ENCODE data around the gene ST6GALNAC5. TPM values are rescaled to one million over a fixed set of nuclear protein-coding genes. Genes with fewer than 3 reads are reported as not detected.
A peak's percentile ranks its signal among the peaks of the same experiment; 100 is the strongest.

ST6GALNAC5 gene
- total RNA-seq, 1 donor from 2014 or later: 30.7 TPM

- H3F3A ChIP-seq (ENCODE audit: low read depth): peaks cover 3% of the 10 kb centered on the region
- peaks cover 20% of the 10 kb centered on the region for H3K4me1 Mint-ChIP-seq
- H3K27ac ChIP-seq: no peak overlapping the region
- no peaks in the 10 kb centered on the region for H3K27me3 ChIP-seq
- no peak for DNase-seq (ENCODE audit: low spot score)
- no peak overlapping the region for H3K4me3 ChIP-seq
- no peak overlapping the region for H3K4me3 Mint-ChIP-seq
- peak overlapping the region; percentile 32 for H3K4me2 ChIP-seq
- H3K9me3 ChIP-seq (ENCODE audit: low read depth): no peaks in the 10 kb centered on the region
- no peaks in the 10 kb centered on the region for H3K79me2 ChIP-seq (ENCODE audit: low read depth)
- H3K27ac Mint-ChIP-seq: peak overlapping the region; percentile 50
- no peaks in the 10 kb centered on the region for H3K27me3 Mint-ChIP-seq (ENCODE audit: insufficient read depth, low read depth)
- H3K9me3 Mint-ChIP-seq: no peaks in the 10 kb centered on the region
- no peak overlapping the region for H2AFZ ChIP-seq (replicated peaks)
- H3K4me1 ChIP-seq: peaks cover 16% of the 10 kb centered on the region
- H3K9ac ChIP-seq: no peak overlapping the region
- peaks cover 16% of the 10 kb centered on the region for H3K36me3 Mint-ChIP-seq
- H3K36me3 ChIP-seq: no peaks in the 10 kb centered on the region
- TF ChIP-seq EZH2 (IDR thresholded peaks at IDR 0.05): no peak
- TF ChIP-seq, protein P1, sequence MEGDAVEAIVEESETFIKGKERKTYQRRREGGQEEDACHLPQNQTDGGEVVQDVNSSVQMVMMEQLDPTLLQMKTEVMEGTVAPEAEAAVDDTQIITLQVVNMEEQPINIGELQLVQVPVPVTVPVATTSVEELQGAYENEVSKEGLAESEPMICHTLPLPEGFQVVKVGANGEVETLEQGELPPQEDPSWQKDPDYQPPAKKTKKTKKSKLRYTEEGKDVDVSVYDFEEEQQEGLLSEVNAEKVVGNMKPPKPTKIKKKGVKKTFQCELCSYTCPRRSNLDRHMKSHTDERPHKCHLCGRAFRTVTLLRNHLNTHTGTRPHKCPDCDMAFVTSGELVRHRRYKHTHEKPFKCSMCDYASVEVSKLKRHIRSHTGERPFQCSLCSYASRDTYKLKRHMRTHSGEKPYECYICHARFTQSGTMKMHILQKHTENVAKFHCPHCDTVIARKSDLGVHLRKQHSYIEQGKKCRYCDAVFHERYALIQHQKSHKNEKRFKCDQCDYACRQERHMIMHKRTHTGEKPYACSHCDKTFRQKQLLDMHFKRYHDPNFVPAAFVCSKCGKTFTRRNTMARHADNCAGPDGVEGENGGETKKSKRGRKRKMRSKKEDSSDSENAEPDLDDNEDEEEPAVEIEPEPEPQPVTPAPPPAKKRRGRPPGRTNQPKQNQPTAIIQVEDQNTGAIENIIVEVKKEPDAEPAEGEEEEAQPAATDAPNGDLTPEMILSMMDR (IDR thresholded peaks at IDR 0.05): no peak
- TF ChIP-seq EZH2phosphoT487 (IDR thresholded peaks at IDR 0.05): no peak
- H4K20me1 ChIP-seq (ENCODE audit: low read depth): peaks cover under 1% of the 10 kb centered on the region
Observed at GRCh38 chr1:76939050-76939816, 72.0 kb downstream of the ST6GALNAC5 start.

GRCh38 chr1:76939817-76940216, 72.5 kb downstream of the ST6GALNAC5 start:
- peaks cover 22% of the 10 kb centered on the region for H3K4me1 Mint-ChIP-seq

DNA sequence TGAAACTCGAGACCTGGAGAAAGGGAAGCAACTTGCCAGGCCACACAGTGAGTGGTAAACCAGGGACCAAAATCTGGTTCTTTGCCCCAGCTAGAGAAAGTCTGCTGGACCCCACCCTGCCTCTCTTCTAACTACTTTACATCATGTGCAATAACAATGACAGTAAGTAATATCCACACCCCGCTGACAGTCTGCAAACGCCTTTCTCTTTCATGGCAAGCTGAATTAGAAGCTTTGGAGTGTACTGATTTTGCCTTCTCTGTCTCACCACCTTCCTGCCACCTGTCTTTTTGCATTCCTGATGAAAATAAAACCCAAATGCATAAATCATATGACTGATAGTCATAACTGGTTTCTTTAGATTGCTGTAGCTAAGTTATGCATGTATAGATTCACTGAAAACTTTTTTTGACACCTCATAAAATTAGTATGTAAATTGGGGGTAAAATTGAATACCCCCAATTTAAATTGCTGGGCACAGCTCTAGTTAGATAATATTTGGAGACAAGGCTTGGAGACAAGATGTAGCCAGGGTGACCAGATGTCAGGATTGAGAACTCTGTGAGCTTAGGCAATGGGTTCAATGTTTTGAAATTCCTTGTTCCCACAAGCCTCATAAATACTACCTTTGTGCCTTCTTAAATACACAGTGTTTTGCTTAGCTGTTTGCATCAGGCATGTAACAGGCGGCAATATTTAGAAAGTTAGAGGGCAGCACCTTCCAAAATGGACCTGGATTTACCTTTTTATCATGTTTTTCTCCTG, 73.5 kb downstream of the ST6GALNAC5 start:
- no peak overlapping the region for H3K27ac Mint-ChIP-seq
- Histone ChIP-seq H3K4me2 (no peak overlapping the region), H4K20me1 (ENCODE audit: low read depth) (no peaks in the 10 kb centered on the region), H3K27ac (no peak overlapping the region), H3K79me2 (ENCODE audit: low read depth) (no peaks in the 10 kb centered on the region), H3K4me3 (no peak overlapping the region), H3K27me3 (no peaks in the 10 kb centered on the region), H3K36me3 (no peaks in the 10 kb centered on the region), H3K4me1 (peaks cover 17% of the 10 kb centered on the region), H3F3A (ENCODE audit: low read depth) (no peaks in the 10 kb centered on the region), H2AFZ (replicated peaks) (no peak overlapping the region), H3K9ac (no peak overlapping the region), H3K9me3 (ENCODE audit: low read depth) (no peaks in the 10 kb centered on the region)
- no peaks in the 10 kb centered on the region for H3K9me3 Mint-ChIP-seq
- H3K4me1 Mint-ChIP-seq: peaks cover 25% of the 10 kb centered on the region
- no peak overlapping the region for H3K4me3 Mint-ChIP-seq
- H3K27me3 Mint-ChIP-seq (ENCODE audit: insufficient read depth, low read depth): no peaks in the 10 kb centered on the region
- DNase-seq (ENCODE audit: low spot score): no peak
- H3K36me3 Mint-ChIP-seq: peaks cover 22% of the 10 kb centered on the region
- TF ChIP-seq, protein P1 (IDR thresholded peaks at IDR 0.05): no peak
- TF ChIP-seq EZH2phosphoT487 (IDR thresholded peaks at IDR 0.05) (no peak), EZH2 (IDR thresholded peaks at IDR 0.05) (no peak)

More at GRCh38 chr1:76939817-76940216, 72.5 kb downstream of the ST6GALNAC5 start:
- Histone ChIP-seq H3K4me3 (no peak overlapping the region), H3K79me2 (ENCODE audit: low read depth) (no peaks in the 10 kb centered on the region), H3F3A (ENCODE audit: low read depth) (no peaks in the 10 kb centered on the region), H3K27ac (no peak overlapping the region), H3K36me3 (no peaks in the 10 kb centered on the region), H3K9ac (no peak overlapping the region), H3K27me3 (no peaks in the 10 kb centered on the region), H2AFZ (replicated peaks) (no peak overlapping the region), H4K20me1 (ENCODE audit: low read depth) (no peaks in the 10 kb centered on the region), H3K4me1 (peaks cover 11% of the 10 kb centered on the region), H3K9me3 (ENCODE audit: low read depth) (no peaks in the 10 kb centered on the region), H3K4me2 (no peak overlapping the region)
- H3K27ac Mint-ChIP-seq: no peak overlapping the region
- H3K27me3 Mint-ChIP-seq (ENCODE audit: insufficient read depth, low read depth): no peaks in the 10 kb centered on the region
- H3K4me3 Mint-ChIP-seq: no peak overlapping the region
- peaks cover 18% of the 10 kb centered on the region for H3K36me3 Mint-ChIP-seq
- TF ChIP-seq EZH2phosphoT487 (IDR thresholded peaks at IDR 0.05): no peak
- TF ChIP-seq, protein P1 (IDR thresholded peaks at IDR 0.05): no peak
- no peak for TF ChIP-seq EZH2 (IDR thresholded peaks at IDR 0.05)
- DNase-seq (ENCODE audit: low spot score): no peak
- H3K9me3 Mint-ChIP-seq: no peaks in the 10 kb centered on the region
